GM19099 (cell line): ENCODE measurements around the gene FNDC3B.

Experiments
- POLR2A ChIP-seq: IDR thresholded peaks from 3 replicates; pipeline ENCODE4 v1.6.1; 2011; ENCODE audit warnings: low read depth; ENCODE audit not compliant: insufficient read length; ENCODE audit errors: extremely low read depth

The FNDC3B gene

GRCh38 chr3:172029425-172030098, 9.8 kb upstream of the FNDC3B start:
- TF ChIP-seq POLR2A, result no peak

GRCh38 chr3:172030181-172030580, 9.2 kb upstream of the FNDC3B start:
- TF ChIP-seq POLR2A, result no peak

GRCh38 chr3:172031996-172032395, 7.4 kb upstream of the FNDC3B start:
- no peak for TF ChIP-seq POLR2A

GRCh38 chr3:172033396-172033795, 6.0 kb upstream of the FNDC3B start:
- TF ChIP-seq POLR2A, result no peak

- TF ChIP-seq POLR2A, result no peak
Observed at GRCh38 chr3:172034786-172035685, 4.3 kb upstream of the FNDC3B start.

GRCh38 chr3:172036541-172037215, 2.7 kb upstream of the FNDC3B start:
- no peak for TF ChIP-seq POLR2A

- TF ChIP-seq POLR2A, result no peak
Observed at GRCh38 chr3:172038798-172039435, 461 bp upstream of the FNDC3B start.

GRCh38 chr3:172040078-172040980, 951 bp downstream of the FNDC3B start:
- peak; percentile 18 for TF ChIP-seq POLR2A

- no peak for TF ChIP-seq POLR2A
Observed at GRCh38 chr3:172040981-172041963, 1.9 kb downstream of the FNDC3B start.

- no peak for TF ChIP-seq POLR2A
Observed at GRCh38 chr3:172042136-172042662, 2.8 kb downstream of the FNDC3B start.

- TF ChIP-seq POLR2A, result no peak
Observed at GRCh38 chr3:172043233-172043632, 3.9 kb downstream of the FNDC3B start.

GRCh38 chr3:172043766-172044165, 4.4 kb downstream of the FNDC3B start:
- no peak for TF ChIP-seq POLR2A

- no peak for TF ChIP-seq POLR2A
Observed at GRCh38 chr3:172044833-172045585, 5.6 kb downstream of the FNDC3B start.
